Sigmoid colon (tissue), 4 donors: ENCODE results near the gene PSPN.

ENCODE experiments used
- EP300 ChIP-seq, 4 donors: sonication (generic); formaldehyde crosslinking; IDR thresholded peaks; one replicate each; pipeline ENCODE4 v1.6.1; 2017; ENCODE audit warnings: antibody characterized with exemption in 4 of 4
- POLR2A ChIP-seq, 2 donors: fragments of 450-650 bp; IDR thresholded peaks; one replicate each; pipeline ENCODE4 v1.6.1; 2016; ENCODE audit warnings: antibody characterized with exemption in 2 of 2, mild to moderate bottlenecking in 2 of 2, moderate library complexity in 2 of 2
- POLR2AphosphoS5 ChIP-seq, 4 donors: sonication (generic); formaldehyde crosslinking; IDR thresholded peaks; one replicate each; pipeline ENCODE4 v1.6.1; 2017; ENCODE audit warnings: antibody characterized with exemption in 4 of 4

DNA sequence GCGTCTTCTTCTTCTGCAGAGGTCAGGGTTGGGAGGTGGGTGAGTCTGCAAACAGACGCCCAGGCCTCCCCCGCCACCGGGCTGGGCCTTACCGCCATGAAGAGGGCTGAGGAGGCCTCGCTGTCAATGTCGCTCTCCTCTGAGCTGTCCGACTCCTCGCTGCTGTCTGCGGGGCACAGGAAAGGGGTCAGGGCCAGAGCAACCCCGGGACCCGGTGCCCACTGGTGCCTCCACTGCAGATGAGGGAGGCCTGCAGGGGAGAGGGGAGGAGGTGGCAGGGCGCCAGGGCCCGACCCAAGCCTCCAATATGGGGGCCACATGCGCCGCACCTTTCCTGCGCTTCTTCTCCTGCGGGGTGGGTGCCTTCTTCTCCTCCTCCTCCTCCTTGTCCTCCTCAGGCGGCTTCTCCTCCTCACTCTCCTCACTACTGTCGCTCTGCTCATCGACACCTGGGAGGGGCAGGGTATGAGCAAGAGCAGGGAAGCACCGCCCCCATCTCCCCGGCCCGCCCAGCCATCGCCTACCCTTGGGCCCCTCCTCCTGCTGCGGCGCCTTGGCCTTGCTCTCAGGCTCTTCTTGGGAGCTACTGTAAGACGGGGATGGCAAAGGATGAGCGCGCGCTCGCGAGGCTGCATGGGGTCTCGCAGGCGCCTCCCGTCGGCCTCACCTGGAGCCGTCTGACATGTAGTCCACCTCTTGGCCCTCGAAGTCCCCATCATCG, 5.5 kb upstream of the PSPN start:
- TF ChIP-seq POLR2AphosphoS5 (IDR thresholded peaks at IDR 0.05): no peak
- TF ChIP-seq POLR2A (IDR thresholded peaks at IDR 0.05): no peak
- TF ChIP-seq EP300 (IDR thresholded peaks at IDR 0.05): no peak
